PC-3 (cell line): ENCODE measurements around the gene CMSS1.

Source experiments
- CTCF ChIP-seq: fragments of 300-600 bp; sonication (generic); conservative IDR thresholded peaks from 2 replicates; pipeline ENCODE4 v1.5.1; 2017; ENCODE audit warnings: antibody characterized with exemption, low read depth, mild to moderate bottlenecking, low read length
- EZH2 ChIP-seq: fragments of 300-600 bp; sonication (generic); IDR thresholded peaks from one replicate; pipeline ENCODE4 v1.6.1; 2017; ENCODE audit warnings: antibody characterized with exemption, mild to moderate bottlenecking, low read length; ENCODE audit not compliant: unreplicated experiment
- EZH2phosphoT487 ChIP-seq: fragments of 300-600 bp; sonication (generic); IDR thresholded peaks from 2 replicates; pipeline ENCODE4 v1.6.1; 2018; ENCODE audit warnings: mild to moderate bottlenecking, antibody characterized with exemption, low read length, borderline replicate concordance

GRCh38 chr3:100221159-100221558 is 403.5 kb downstream of the CMSS1 start:
- TF ChIP-seq CTCF (no peak), EZH2 (no peak), EZH2phosphoT487 (no peak)
